NCI-H69 (cell line): ENCODE measurements around the gene PACS1.
"Not testable (repeated sequence)": the region's sequence is repeated elsewhere in the genome, so short reads cannot be mapped to it uniquely, and the experiment has no call there.

ENCODE experiments used
- DNase-seq: peaks from one replicate; lab custom pipeline; 2025; lab: John Stamatoyannopoulos, UW

The PACS1 gene

DNA sequence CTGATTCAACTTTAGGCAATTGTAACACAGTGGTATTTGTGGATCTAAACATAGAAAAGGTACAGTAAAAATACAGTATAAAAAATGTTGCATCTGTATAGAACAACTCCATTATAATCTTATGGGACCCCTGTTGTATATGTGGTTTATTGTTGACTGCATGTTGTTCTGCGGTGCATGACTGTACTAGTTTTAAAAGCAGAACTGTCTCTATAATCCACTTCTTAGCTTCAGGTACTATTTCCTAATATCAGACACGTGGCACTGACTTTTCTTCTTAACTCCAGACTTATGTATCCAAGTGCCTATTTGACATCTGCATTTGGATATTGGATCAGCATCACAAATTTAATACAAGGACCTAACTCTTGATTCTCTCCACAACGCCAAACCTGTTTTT, 41.1 kb downstream of the PACS1 start:
- no peak for DNase-seq

DNA sequence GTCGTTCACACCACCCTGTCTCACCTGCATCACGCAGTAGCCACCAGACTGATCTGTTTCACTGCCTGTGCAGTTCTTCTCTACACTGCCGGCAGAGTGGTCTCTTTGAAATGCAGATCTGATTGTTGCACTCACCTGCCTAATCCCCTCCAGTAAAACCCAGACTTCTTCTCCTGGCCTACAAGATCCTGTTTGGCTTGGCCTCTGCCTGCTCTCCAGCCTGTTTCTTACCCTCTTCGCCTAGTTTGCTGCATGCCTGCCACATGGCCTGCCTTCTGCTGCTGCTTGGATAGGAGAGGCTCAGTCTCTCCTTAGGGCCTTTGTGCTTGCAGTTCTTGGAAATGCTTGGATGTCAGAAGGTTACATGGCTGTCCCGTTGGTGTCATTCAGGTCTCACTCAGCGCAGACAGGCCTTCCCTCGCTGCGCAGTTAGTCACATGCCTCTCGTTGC, 42.0 kb downstream of the PACS1 start:
- DNase-seq = no peak

DNA sequence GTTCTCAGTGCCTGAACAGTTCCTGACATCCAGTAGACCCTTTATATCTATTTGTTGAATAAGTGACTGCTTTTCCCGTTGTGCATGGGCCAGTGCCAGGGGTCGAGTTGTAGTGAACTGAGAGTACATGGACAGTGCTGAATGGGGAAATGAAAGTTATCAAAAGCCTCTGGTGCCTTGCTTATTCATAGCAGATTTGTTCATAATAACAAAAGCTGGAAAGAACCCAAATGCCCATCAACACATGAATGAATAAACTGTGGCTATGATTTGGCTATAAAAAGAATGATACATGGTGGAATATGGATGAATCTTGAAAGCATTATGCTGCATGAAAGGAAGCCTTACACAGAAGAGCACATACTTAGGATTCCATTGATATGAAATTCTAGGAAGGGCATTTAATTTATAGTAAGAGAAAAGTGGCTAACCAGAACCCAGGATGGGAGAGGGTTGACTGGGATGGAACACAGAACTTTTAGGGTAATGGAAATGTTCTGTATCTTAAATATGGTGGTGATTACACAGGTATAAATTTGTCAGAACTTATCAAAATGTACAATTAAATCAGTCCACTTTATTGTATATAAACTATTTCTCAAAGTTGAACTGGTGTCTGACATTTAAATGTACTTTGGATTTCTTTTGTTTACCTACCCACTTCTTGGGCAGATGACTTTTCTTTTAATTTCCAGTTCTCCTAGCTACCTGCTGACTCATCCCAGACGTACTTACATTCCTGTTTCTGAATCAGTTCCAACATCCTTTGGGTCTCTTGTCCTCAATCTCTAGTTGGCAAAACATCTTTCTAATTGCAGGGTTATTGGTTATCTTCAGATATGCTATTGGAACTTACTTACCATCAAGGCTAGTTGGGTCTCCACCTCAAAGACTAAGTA, 42.8 kb downstream of the PACS1 start:
- DNase-seq = no peak

DNA sequence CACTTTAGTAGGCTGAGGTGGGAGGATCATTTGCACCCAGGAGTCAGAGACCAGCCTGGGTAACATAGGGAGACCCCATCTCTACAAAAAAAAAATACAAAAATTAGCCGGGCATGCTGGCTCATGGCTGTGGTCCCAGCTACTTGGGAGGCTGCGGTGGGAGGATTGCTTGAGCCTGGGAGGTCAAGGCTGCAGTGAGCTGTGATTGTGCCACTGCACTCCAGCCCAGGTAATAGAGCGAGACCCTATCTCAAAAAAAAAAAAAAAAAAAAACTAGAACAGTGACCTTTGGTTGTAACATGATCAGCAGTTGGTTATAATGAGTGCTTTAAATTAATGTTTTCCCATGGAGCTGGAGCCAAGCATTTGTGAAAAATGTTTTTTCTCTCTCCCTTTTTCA, 44.9 kb downstream of the PACS1 start:
- DNase-seq = not testable (repeated sequence)

DNA sequence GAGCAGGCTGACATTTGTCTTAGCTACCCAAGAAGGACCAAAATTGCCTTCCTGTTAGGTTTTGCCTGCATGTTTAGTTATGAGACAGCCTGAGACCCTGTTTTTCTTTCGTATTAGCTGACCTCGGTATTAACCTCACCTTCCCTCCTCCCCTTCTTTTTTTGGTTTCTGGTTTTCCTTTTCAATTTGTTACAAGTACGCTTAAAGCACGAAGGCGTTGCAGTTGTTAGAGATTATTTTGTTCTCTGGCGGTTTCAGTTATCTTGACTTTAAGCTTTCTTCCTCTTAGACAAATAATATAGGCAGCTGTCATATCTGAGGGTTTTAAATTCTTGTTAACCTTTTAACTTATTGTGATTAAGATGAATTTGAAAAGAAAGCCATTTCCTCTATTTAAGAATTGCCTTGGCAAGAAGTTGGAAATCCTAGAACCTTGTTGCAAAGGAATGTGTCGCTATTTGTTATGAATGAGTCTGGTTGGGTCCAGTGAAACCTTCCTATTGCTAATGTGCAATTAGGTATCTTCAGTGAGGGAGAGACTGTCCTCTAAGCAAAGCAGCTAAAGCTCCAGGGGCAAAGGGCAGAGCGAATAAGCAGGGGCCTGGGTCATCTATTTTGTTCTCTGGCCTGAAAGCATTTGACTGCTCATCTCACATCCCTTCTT, 45.7 kb downstream of the PACS1 start:
- DNase-seq = no peak

DNA sequence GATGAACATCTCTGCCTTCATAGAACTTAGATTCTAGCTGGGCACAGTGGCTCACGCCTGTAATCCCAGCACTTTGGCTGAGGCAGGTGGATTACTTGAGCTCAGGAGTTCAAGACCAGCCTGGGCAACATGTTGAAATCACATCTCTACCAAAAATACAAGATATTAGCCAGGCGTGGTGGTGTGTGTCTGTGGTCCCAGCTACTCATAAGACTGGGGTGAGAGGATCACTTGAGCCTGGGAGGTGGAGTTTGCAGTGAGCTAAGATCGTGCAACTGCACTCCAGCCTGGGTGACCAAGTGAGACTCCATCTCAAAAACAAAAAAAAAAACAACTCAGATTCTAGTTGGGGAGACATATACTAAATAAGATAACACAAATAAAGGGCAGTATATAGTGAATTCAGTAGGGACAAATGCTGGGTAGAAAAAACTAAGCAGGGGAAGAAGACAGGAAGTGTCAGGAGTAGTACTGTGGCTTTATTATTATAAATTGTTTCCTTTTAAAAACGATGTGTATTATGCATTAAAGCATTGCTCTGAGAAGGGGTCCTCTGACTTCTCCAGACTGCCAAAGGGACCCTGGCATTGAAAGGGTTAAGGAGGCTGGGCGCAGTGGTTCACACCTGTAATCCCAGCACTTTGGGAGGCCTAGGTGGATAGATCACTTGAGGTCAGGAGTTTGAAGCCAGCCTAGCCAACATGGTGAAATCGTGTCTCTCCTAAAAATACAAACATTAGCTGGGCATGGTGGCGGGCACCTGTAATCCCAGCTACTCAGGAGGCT, 46.7 kb downstream of the PACS1 start:
- no peak for DNase-seq

DNA sequence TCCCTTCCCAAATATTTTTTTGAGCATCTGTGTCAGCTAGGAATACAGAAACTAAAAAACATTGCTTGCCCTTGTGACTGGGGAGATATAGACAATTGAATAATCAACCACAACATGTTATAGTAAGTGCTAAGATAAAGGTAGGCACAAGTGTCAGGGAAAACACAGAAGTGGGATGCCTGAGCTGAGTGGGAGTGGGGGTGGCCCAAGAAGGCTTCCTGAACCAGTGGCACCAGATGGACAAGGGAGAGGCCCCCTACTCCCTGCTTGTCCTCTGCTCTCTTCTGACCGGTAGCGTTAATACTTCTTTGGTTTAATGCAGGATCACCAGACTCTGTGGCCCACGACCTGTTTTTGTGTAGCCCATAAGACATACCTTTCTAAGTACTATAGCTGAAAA, 48.8 kb downstream of the PACS1 start:
- no peak for DNase-seq

DNA sequence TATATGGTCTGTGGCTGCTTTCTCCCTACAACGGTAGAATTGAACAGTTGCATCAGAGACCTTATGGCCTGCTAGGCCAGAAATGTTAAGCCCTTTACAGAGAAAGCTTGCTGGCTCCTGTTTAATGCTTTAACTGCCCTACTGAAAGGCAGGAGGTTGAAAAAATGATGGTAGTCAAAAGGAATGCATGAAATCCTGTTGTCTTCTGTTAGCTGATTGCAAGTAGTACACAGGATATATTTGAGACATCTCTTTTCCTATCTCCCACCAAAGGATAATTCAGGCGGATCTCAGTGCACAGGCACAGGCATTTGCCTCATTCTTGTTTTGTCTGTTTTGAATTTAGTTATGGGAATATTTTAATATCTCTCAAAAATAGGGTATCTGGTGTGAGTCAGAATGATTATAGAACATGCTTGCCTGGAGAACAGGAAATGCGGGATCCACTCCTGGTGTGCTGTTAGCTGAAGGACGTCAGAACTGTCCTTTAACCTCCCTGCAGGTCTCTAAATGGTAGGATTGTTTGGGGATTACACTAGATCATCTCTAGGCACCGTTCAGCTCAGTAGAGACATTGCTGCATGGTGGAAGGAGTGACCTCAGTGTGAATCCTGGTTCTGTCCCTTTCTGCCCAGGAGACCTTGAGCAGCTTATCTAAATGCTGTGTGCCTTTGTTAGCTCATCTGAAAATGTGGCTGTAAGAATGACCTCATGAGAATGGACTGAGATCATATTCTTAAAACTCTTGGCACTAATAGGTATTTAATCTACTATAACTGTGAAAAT, 49.5 kb downstream of the PACS1 start:
- DNase-seq = no peak

DNA sequence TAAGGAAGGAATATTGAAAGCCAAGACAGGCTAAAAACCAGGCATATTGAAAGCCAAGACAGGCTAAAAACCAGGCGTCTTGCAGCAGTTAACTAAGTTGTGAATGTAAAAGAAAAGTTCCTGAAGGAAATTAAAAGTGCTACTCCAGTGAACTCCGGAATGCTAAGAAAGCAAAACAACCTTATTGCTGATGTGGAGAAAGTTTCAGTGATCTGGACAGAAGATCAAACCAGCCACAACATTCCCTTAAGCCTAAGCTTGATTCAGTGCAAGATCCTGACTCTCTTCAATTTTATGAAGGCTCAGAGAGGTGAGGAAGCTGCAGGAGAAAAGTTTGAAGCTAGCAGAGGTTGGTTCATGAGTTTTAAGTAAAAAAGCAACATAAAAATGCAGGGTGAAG, 51.4 kb downstream of the PACS1 start:
- no peak for DNase-seq

DNA sequence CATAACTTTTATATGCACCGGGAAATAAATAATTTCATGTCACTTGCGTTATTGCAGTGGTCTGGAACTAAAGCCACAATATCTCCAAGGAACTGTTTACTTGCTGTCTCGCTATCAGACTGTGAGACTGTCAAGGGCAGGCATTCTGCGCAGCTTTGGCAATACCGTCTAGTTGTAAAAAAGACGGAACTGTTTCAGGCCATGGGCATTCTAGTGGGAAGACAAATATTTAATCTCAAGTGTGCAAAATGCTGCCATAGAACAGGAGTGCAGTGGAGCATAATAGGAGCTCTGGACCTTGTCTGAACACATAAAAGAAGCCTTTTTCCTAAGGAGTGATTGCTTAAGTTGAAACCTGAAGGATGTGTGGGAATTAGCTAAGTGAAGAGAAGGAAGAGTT, 53.8 kb downstream of the PACS1 start:
- no peak for DNase-seq

DNA sequence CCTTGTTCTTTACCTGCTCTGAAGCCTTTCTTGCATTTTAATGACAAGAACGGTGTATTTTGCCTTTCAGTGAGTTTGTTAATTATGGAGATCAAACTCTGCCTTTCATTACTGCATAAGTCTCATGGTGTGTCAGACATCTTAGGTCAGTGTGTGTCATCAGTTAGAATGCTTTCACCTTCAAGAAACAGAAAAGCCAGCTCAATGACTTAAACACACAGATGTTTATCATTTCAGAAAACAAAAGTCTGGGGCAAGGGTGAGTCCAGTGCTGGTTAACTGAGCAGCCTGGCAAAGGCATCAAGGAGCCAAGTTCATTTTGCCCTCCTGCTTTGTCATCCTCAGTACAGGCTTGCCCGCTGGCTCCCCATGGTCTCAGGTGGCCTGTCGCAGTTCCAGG, 54.5 kb downstream of the PACS1 start:
- DNase-seq = no peak

DNA sequence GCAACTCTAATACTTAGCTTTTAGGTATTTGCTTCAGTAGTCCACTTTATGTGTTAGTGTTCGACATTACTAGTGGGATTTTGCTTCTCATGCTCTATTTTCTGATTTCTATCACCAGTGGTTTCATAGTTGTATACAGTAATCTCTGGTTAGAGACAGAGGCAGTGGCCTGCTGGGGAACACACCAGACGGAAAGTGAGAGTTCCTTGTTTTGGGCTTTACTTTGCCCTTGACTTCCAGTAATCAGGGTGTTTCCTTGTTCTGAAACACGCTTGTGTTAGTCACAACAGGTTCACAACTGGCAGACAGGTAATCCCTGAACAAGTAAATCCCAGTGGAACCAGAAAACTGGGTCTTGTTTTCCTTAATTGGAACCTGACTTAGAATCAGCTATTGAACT, 56.0 kb downstream of the PACS1 start:
- DNase-seq = no peak

DNA sequence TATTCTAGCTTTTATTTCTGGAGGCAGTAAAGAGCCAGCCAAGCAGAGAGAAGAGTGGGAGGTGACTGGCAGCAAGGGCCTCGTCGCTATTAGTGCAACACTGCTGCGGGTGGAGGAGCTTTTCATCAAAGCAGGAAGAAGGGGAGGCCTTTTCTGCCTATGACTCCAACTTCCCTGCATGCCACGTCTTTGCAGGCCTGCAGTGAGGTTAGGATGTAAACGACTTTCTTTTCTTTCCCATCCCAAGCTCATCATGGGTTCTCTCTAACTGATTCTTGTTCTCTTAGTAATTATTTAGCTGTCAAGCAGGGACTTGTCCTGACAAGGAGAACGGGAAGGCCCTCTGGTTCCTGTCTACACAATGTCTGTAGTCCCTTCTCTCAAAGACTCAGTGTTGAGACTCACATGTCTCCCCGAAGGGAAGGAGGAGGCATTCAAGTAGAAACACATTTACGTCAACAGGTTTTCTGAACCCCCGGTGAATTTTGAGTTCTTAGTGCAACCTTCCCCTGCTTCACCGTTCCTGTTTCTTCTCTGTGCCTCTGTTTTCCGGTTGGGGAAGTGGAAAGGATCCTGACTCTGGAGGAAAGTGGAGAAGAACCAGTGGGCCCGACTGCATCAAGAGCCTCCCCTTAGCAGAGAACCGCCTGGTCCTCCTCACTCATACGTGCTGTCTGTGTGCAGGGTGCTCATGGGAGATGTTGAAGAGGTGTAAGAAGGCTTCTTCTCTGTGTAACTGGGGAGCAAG, 56.9 kb downstream of the PACS1 start:
- no peak for DNase-seq

DNA sequence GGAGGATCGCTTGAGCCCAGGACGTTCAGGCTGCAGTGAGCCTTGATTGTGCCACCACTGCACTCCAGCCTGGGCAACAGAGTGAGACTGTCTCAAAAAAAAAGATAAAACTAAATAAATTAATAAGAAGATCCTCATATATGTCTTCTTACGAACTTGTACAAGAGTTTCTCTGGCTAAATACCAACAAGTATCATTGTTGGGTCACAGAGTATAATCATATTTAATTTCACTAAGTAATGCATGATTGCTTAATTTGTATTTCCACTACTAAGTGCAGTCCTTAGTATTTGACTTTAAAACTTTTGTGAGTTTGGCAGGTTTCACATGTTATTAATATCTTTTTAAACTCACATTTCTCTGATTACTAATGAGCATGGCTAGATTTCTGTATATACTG, 60.9 kb downstream of the PACS1 start:
- no peak for DNase-seq

DNA sequence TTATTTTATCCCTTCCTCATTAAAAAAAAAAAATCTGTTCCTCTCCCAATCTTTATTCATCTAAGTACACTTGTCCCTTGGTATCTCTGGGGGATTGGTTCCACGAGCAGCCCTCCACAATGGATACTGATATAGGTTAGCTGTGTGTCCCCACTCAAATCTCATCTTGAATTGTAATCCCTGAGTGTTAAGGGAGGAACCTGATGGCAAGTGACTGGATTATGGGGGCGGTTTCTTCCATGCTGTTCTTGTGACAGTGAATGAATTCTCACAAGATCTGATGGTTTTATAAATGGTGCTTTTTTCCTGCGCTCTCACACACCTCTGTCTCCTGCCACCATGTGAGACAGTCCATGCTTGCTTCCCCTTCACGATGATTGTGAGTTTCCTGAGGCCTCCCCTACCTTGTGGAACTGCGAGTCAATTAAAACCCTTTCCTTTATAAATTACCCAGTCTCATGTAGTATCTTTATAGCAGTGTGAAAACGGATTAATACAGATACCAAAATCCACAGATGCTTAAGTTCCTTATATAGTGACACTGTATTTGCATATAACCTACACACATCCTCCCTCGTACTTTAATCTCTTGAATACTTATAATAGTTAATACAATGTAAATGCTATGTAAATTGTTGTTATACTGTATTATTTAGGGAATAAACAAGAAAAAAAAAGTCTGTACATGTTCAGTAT, 62.0 kb downstream of the PACS1 start:
- DNase-seq = no peak

DNA sequence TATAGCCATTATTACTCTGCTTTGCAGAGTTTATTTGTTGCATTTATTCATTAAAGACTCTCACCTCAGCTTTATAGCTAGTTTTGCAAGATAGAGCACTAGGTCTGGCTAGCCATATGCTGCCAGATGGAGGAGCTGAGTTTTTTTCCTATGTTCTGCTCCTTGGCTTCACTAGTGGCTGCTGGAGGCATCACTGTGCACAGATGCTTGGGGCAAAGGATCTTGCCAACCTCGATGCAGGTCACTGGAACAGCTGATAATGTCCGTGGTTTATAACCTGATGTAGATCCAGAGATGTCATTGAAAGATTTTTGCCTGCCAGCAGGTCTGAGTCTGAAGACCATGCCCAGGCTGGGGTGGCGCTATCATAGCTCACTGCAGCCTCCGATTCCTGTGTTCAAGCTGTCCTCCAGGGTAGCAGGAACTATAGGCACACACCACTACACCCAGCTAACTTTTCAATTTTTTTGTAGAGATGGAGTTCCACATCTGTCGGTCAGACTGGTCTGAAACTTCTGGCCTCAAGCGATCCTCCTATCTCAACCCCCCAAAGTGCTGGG, 63.2 kb downstream of the PACS1 start:
- no peak for DNase-seq

DNA sequence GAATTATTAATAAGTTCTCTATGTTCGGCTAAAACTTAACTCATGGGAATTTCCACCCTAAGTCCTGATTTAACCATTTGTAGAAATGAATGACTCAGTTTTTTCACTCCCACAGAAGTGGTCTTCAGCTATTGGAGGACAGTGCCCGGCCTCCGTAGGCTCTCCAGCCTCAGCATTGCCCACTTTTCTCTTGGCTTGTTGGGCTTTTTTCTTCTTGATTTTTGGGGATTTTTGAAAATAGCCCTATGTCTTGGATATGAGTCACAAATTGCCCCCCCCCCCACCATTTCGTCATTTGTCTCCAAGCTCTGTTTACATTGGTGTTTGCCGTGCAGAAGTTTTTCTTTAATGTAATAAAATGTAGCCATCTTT, 66.7 kb downstream of the PACS1 start:
- DNase-seq = no peak

DNA sequence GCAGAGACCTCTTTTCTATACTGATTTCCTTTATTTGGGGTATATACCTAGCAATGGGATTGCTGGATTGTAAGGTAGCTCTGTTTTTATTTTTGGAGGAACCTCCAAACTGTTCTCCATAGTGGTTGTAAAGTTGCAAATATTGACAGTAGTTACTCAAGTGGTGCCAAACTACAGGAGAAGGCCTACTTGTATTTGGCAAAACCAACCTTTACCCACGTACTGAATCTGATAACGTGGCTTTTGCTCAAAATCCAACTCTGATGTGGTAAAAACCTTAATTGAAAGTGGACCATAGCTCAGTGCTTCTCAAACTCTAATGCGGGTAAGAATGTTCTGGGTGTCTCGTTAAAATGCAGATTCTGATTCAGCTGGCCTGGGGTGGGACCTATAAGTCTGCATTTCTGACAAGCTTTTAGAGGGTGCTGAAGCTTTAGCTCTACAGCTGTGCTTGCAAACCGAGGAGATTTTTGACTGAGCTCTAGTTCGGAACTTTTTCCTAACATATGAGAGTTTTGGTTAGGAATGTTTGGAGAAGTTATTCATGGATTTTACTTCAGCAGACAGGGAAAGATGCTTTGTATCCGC, 69.8 kb downstream of the PACS1 start:
- DNase-seq = no peak

DNA sequence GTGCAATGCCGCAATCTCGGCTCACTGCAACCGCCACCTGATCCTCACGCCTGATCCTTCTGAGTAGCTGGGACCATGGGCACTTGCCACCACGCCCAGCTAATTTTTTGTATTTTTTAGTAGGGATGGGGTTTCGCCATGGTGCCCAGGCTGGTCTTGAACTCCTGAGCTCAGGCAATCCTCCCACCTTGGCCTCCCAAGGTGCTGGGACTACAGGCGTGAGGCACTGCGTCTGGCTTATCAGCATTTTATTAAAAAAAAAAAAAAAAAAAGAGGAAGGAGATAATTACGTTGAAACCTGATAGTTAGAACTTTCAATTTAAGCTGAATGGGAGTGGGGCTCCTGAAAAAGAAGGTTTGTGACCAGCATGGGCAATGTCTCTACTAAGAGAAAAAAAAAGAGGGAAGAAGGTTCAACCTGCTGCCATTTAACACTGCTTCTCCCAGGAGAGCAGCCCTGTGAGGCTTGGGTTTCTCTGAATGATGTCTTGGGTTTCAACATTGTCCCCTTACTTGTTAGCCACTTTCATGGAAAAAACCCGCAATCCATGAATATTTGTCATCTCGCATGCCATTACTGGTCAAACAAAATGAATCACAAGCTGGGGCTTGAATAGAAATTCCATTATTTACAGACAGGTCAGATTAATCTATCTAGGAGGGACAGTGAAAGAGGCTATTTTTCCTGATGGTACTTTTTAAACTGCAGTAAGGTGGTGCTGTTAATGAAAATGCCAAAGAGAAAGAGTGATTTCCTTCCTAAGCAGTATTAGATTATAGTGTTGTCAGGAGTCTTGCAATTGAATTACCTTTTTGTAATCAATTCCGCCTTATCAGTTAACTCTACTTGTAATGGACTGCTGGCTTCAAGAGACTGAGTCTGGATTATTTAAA, 72.5 kb downstream of the PACS1 start:
- no peak for DNase-seq
